ENCODE results near the gene DPH6.
"Not testable (repeated sequence)": the region's sequence is repeated elsewhere in the genome, so short reads cannot be mapped to it uniquely, and the experiment has no call there.

The DPH6 gene

GRCh38 chr15:35381328-35381727, 164.6 kb downstream of the DPH6 start:
- no peak for TF ChIP-seq CTCF (IDR thresholded peaks at IDR 0.05; ENCODE audit: insufficient read depth, missing control alignments)
- DNase-seq (ENCODE audit: insufficient read length, low spot score) (no peak), FAIRE-seq (no peak)

- no peak for TF ChIP-seq CTCF (IDR thresholded peaks at IDR 0.05; ENCODE audit: insufficient read depth, missing control alignments)
- no peak for FAIRE-seq
- no peak for DNase-seq (ENCODE audit: insufficient read length, low spot score)
Measured at GRCh38 chr15:35379972-35380371, 166.0 kb downstream of the DPH6 start.

GRCh38 chr15:35378454-35378853, 167.5 kb downstream of the DPH6 start:
- DNase-seq (ENCODE audit: insufficient read length, low spot score); FAIRE-seq: not testable (repeated sequence)

- no peak for DNase-seq (ENCODE audit: insufficient read length, low spot score)
- FAIRE-seq = no peak
- TF ChIP-seq CTCF (IDR thresholded peaks at IDR 0.05; ENCODE audit: insufficient read depth, missing control alignments) = no peak
Measured at GRCh38 chr15:35376707-35377106, 169.3 kb downstream of the DPH6 start.

GRCh38 chr15:35374661-35375060, 171.3 kb downstream of the DPH6 start:
- FAIRE-seq (no peak), DNase-seq (ENCODE audit: insufficient read length, low spot score) (no peak)
- no peak for TF ChIP-seq CTCF (IDR thresholded peaks at IDR 0.05; ENCODE audit: insufficient read depth, missing control alignments)

GRCh38 chr15:35362195-35362829, 183.7 kb downstream of the DPH6 start:
- no peak for DNase-seq (ENCODE audit: insufficient read length, low spot score)
- TF ChIP-seq CTCF (IDR thresholded peaks at IDR 0.05; ENCODE audit: insufficient read depth, missing control alignments) = no peak
- FAIRE-seq = no peak

GRCh38 chr15:35358824-35359223, 187.1 kb downstream of the DPH6 start:
- DNase-seq (ENCODE audit: insufficient read length, low spot score) (no peak), FAIRE-seq (no peak)
- no peak for TF ChIP-seq CTCF (IDR thresholded peaks at IDR 0.05; ENCODE audit: insufficient read depth, missing control alignments)

- no peak for DNase-seq (ENCODE audit: insufficient read length, low spot score)
- no peak for TF ChIP-seq CTCF (IDR thresholded peaks at IDR 0.05; ENCODE audit: insufficient read depth, missing control alignments)
- no peak for FAIRE-seq
Measured at GRCh38 chr15:35351059-35351458, 194.9 kb downstream of the DPH6 start.
